OCI-LY7 (cell line): ENCODE results near the gene PCDH9.

Experiments
- CTCF ChIP-seq: fragments of 200-600 bp; sonication (generic); conservative IDR thresholded peaks from 2 replicates; pipeline ENCODE4 v1.5.1; 2014; ENCODE audit warnings: mild to moderate bottlenecking, antibody characterized with exemption, low read length, moderate library complexity, mixed read lengths
- EZH2phosphoT487 ChIP-seq: fragments of 200-600 bp; sonication (generic); IDR thresholded peaks from 2 replicates; pipeline ENCODE4 v1.6.1; 2018; ENCODE audit warnings: low read depth, borderline replicate concordance, mild to moderate bottlenecking, mixed run types, antibody characterized with exemption, low read length, moderate library complexity, mixed read lengths

DNA sequence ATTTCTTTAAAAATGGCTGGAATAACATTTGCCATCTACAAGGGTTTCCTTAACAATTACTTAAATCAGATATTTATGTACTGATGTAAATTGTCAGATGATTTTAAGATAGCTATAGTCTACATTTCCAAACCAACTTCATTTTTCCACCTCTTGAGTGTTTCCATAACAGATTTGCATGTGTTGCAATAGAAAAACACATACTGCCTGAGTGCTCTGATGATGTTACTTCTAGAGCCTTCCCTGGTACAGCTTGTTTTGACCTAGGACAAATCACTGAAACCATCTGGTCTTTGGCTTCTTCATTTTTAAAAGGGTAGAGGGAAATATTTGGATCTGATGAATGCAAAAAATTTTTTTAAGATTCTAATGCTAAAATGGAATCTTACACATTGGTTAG lies 245.9 kb downstream of the PCDH9 start:
- no peak for TF ChIP-seq CTCF
- TF ChIP-seq EZH2phosphoT487: no peak
